A673 (cell line): Measurements from ENCODE around the gene ATP5PD. TPM values are rescaled to one million over a fixed set of nuclear protein-coding genes. Genes with fewer than 3 reads are reported as not detected.

Source experiments
- BruUV-seq: library from RNA; stranded (reverse); fragments of 400-500 nt; replicated peaks from 2 replicates; lab custom pipeline; 2021; lab: Mats Ljungman, UMichigan
- CTCF ChIA-PET: fragments of 300-600 bp; sonication (Branson Sonifier 250); formaldehyde crosslinking; loops from one replicate; lab custom pipeline; 2022; ENCODE audit warnings: antibody characterized with exemption; lab: Charles Lee
- POLR2A ChIA-PET: fragments of 300-600 bp; sonication (Branson Sonifier 250); formaldehyde crosslinking; loops from one replicate; lab custom pipeline; 2022; ENCODE audit warnings: antibody characterized with exemption; ENCODE audit not compliant: low non-redundant PET; lab: Charles Lee
- DNase-seq: peaks from one replicate; pipeline ENCODE4 v3.0.0-alpha.2; 2015; ENCODE audit warnings: low spot score
- H3K27ac ChIP-seq: fragments of 200-600 bp; sonication (generic); 2 replicates; pipeline ENCODE4 v1.5.1; 2016; ENCODE audit warnings: mixed run types, low read depth, mild to moderate bottlenecking, mixed read lengths, antibody characterized with exemption, low read length; ENCODE audit not compliant: poor library complexity, severe bottlenecking
- H3K27me3 ChIP-seq: fragments of 200-600 bp; sonication (generic); replicated peaks from 2 replicates; pipeline ENCODE4 v1.6.1; 2017; ENCODE audit warnings: mixed run types, low read depth, mild to moderate bottlenecking, mixed read lengths, antibody characterized with exemption, low read length; ENCODE audit not compliant: insufficient read depth, poor library complexity
- H3K36me3 ChIP-seq: fragments of 200-600 bp; sonication (generic); 2 replicates; pipeline ENCODE4 v1.6.1; 2016; ENCODE audit warnings: mixed run types, mild to moderate bottlenecking, mixed read lengths, antibody characterized with exemption, low read length; ENCODE audit not compliant: insufficient read depth, poor library complexity, severe bottlenecking
- H3K4me1 ChIP-seq: fragments of 200-600 bp; sonication (generic); 2 replicates; pipeline ENCODE4 v1.6.1; 2017; ENCODE audit warnings: mixed run types, mild to moderate bottlenecking, mixed read lengths, antibody characterized with exemption, low read length; ENCODE audit not compliant: insufficient read depth, poor library complexity, severe bottlenecking
- H3K4me3 ChIP-seq: fragments of 200-600 bp; sonication (generic); 2 replicates; pipeline ENCODE4 v1.5.1; 2016; ENCODE audit warnings: low read depth, mixed run types, mild to moderate bottlenecking, mixed read lengths, low read length; ENCODE audit not compliant: poor library complexity, severe bottlenecking
- H3K9me3 ChIP-seq: fragments of 200-600 bp; sonication (generic); 2 replicates; pipeline ENCODE4 v1.6.1; 2016; ENCODE audit warnings: mixed run types, low read depth, mild to moderate bottlenecking, mixed read lengths, antibody characterized with exemption, low read length; ENCODE audit not compliant: poor library complexity, severe bottlenecking
- EZH2 ChIP-seq: fragments of 200-600 bp; sonication (generic); IDR thresholded peaks from 2 replicates; pipeline ENCODE4 v1.6.1; 2017; ENCODE audit warnings: borderline replicate concordance, low read depth, mild to moderate bottlenecking, mixed read lengths, antibody characterized with exemption, low read length; ENCODE audit not compliant: poor library complexity, severe bottlenecking
- intact Hi-C: fragments of 100-400 bp; cut with micrococcal nuclease; formaldehyde crosslinking; loops from one replicate; pipeline ENCODE4 v1.10.0; 2022; ENCODE audit not compliant: unreplicated experiment
- total RNA-seq: library from RNA; stranded (reverse); gene quantifications from 2 replicates; pipeline ENCODE4 v1.2.3, GENCODE V29; 2021
- TF ChIP-seq, protein P1 (sequence below): fragments of 300-800, 200-600 bp; sonication (generic); conservative IDR thresholded peaks from 2 replicates; pipeline ENCODE4 v1.5.1; 2017; ENCODE audit warnings: low read depth, mild to moderate bottlenecking, antibody characterized with exemption, low read length, moderate library complexity, mixed read lengths

Gene ATP5PD
- total RNA-seq, 1 experiment from 2014 or later, result 291 TPM

- Histone ChIP-seq H3K36me3 (no peaks in the 10 kb centered on the region), H3K27me3 (no peaks in the 10 kb centered on the region), H3K27ac (no peak overlapping the region), H3K9me3 (no peaks in the 10 kb centered on the region), H3K4me3 (no peak overlapping the region), H3K4me1 (peaks cover 15% of the 10 kb centered on the region)
- ChIA-PET POLR2A (no interaction called here), CTCF (no interaction called here)
- no TSS peak for BruUV-seq
- TF ChIP-seq EZH2, result no peak
- TF ChIP-seq, protein P1, sequence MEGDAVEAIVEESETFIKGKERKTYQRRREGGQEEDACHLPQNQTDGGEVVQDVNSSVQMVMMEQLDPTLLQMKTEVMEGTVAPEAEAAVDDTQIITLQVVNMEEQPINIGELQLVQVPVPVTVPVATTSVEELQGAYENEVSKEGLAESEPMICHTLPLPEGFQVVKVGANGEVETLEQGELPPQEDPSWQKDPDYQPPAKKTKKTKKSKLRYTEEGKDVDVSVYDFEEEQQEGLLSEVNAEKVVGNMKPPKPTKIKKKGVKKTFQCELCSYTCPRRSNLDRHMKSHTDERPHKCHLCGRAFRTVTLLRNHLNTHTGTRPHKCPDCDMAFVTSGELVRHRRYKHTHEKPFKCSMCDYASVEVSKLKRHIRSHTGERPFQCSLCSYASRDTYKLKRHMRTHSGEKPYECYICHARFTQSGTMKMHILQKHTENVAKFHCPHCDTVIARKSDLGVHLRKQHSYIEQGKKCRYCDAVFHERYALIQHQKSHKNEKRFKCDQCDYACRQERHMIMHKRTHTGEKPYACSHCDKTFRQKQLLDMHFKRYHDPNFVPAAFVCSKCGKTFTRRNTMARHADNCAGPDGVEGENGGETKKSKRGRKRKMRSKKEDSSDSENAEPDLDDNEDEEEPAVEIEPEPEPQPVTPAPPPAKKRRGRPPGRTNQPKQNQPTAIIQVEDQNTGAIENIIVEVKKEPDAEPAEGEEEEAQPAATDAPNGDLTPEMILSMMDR, result no peak
- DNase-seq, result no peak
- intact Hi-C loops, result no loop called here
These were observed 30.9 kb upstream of the ATP5PD start for GRCh38 chr17:75077496-75078283.

DNA sequence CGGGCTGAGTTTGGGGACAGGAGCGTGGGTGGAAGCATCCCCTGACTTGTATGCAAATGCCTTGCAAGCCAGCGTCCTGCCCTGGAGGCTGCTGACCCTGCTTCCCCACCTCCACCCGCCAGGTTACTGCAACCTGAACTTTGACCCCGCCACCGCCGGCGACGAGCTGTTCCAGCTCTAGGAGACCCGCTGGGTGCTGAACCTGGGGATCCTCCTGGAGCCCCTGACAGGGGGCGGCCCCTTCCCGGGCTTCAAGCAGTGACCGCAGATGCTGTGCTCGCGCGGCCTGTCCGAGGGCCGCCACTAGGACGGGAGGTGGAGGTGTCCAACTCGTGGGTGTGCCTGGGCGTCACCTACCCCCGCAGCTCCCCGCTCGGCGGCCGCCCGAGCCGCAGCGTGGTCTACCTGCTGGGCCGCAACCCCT, 30.3 kb upstream of the ATP5PD start:
- H3K27me3 ChIP-seq, result no peaks in the 10 kb centered on the region
- CTCF ChIA-PET, result no interaction called here
- no peaks in the 10 kb centered on the region for H3K9me3 ChIP-seq
- TF ChIP-seq EZH2, result no peak
- TF ChIP-seq, protein P1, result no peak
- POLR2A ChIA-PET, result no interaction called here
- no TSS peak for BruUV-seq
- no peak overlapping the region for H3K4me3 ChIP-seq
- peaks cover 15% of the 10 kb centered on the region for H3K4me1 ChIP-seq
- intact Hi-C loops, result no loop called here
- DNase-seq, result no peak
- H3K27ac ChIP-seq, result no peak overlapping the region
- H3K36me3 ChIP-seq, result no peaks in the 10 kb centered on the region

GRCh38 chr17:75075597-75076336, 29.0 kb upstream of the ATP5PD start:
- H3K27me3 ChIP-seq, result no peaks in the 10 kb centered on the region
- no peak overlapping the region for H3K4me3 ChIP-seq
- BruUV-seq, result no TSS peak
- H3K27ac ChIP-seq, result no peak overlapping the region
- peaks cover 15% of the 10 kb centered on the region for H3K4me1 ChIP-seq
- DNase-seq, result no peak
- intact Hi-C loops, result no loop called here
- no peak for TF ChIP-seq EZH2
- TF ChIP-seq, protein P1, result no peak
- CTCF ChIA-PET, result no interaction called here
- no peaks in the 10 kb centered on the region for H3K9me3 ChIP-seq
- POLR2A ChIA-PET, result interaction anchor here (0.7 kb wide), 1 partner anchor 202 kb away, joined by 3 read pairs; no protein-coding TSS in a partner anchor
- no peaks in the 10 kb centered on the region for H3K36me3 ChIP-seq
